ENCODE data around the gene ST3GAL5.

The ST3GAL5 gene

GRCh38 chr2:85866165-85866659 is 22.6 kb downstream of the ST3GAL5 start:
- DNase-seq (ENCODE audit: low read depth): no peak

GRCh38 chr2:85865539-85866164 is 23.1 kb downstream of the ST3GAL5 start:
- DNase-seq (ENCODE audit: low read depth): no peak

GRCh38 chr2:85864654-85865053 is 24.1 kb downstream of the ST3GAL5 start:
- no peak for DNase-seq (ENCODE audit: low read depth)

- DNase-seq (ENCODE audit: low read depth): no peak
These were observed 26.4 kb downstream of the ST3GAL5 start for GRCh38 chr2:85862426-85862825.

- no peak for DNase-seq (ENCODE audit: low read depth)
These were observed 27.1 kb downstream of the ST3GAL5 start for GRCh38 chr2:85861650-85862049.

GRCh38 chr2:85861180-85861579 is 27.6 kb downstream of the ST3GAL5 start:
- no peak for DNase-seq (ENCODE audit: low read depth)

- DNase-seq (ENCODE audit: low read depth): no peak
These were observed 29.9 kb downstream of the ST3GAL5 start for GRCh38 chr2:85858841-85859240.

- DNase-seq (ENCODE audit: low read depth): no peak
These were observed 33.9 kb downstream of the ST3GAL5 start for GRCh38 chr2:85854897-85855296.

GRCh38 chr2:85854166-85854509 is 34.7 kb downstream of the ST3GAL5 start:
- no peak for DNase-seq (ENCODE audit: low read depth)

GRCh38 chr2:85853499-85854165 is 35.2 kb downstream of the ST3GAL5 start:
- DNase-seq (ENCODE audit: low read depth): no peak

- DNase-seq (ENCODE audit: low read depth): peak; percentile 58
These were observed 35.8 kb downstream of the ST3GAL5 start for GRCh38 chr2:85852937-85853498.

GRCh38 chr2:85852152-85852840 is 36.5 kb downstream of the ST3GAL5 start:
- DNase-seq (ENCODE audit: low read depth): no peak

GRCh38 chr2:85851253-85852151 is 37.3 kb downstream of the ST3GAL5 start:
- no peak for DNase-seq (ENCODE audit: low read depth)

- no peak for DNase-seq (ENCODE audit: low read depth)
These were observed 38.3 kb downstream of the ST3GAL5 start for GRCh38 chr2:85850451-85850850.

GRCh38 chr2:85847051-85847588 is 41.7 kb downstream of the ST3GAL5 start:
- no peak for DNase-seq (ENCODE audit: low read depth)

GRCh38 chr2:85846411-85846810 is 42.4 kb downstream of the ST3GAL5 start:
- no peak for DNase-seq (ENCODE audit: low read depth)

- DNase-seq (ENCODE audit: low read depth): no peak
These were observed 44.3 kb downstream of the ST3GAL5 start for GRCh38 chr2:85844486-85844885.

GRCh38 chr2:85843543-85843942 is 45.2 kb downstream of the ST3GAL5 start:
- DNase-seq (ENCODE audit: low read depth): no peak

- no peak for DNase-seq (ENCODE audit: low read depth)
These were observed 48.7 kb downstream of the ST3GAL5 start for GRCh38 chr2:85840091-85840490.

- no peak for DNase-seq (ENCODE audit: low read depth)
These were observed 49.3 kb downstream of the ST3GAL5 start for GRCh38 chr2:85839461-85839860.

GRCh38 chr2:85838641-85839040 is 50.1 kb downstream of the ST3GAL5 start:
- no peak for DNase-seq (ENCODE audit: low read depth)

GRCh38 chr2:85838181-85838580 is 50.6 kb downstream of the ST3GAL5 start:
- no peak for DNase-seq (ENCODE audit: low read depth)
